NAMALWA (cell line): ENCODE data around the gene SLC25A19.
"Not testable (repeated sequence)": the region's sequence is repeated elsewhere in the genome, so short reads cannot be mapped to it uniquely, and the experiment has no call there.

Experiments used
- DNase-seq: peaks from one replicate; pipeline ENCODE4 v3.0.0-alpha.2; 2015; ENCODE audit warnings: low spot score

SLC25A19 gene

GRCh38 chr17:75267411-75268232 is 21.6 kb downstream of the SLC25A19 start:
- DNase-seq: no peak

GRCh38 chr17:75267153-75267410 is 22.2 kb downstream of the SLC25A19 start:
- no peak for DNase-seq

GRCh38 chr17:75266316-75267152 is 22.7 kb downstream of the SLC25A19 start:
- no peak for DNase-seq

GRCh38 chr17:75265614-75266315 is 23.5 kb downstream of the SLC25A19 start:
- no peak for DNase-seq

- peak; percentile 44 for DNase-seq
Measured at GRCh38 chr17:75263055-75263454, 26.2 kb downstream of the SLC25A19 start.

GRCh38 chr17:75262112-75262606 is 27.1 kb downstream of the SLC25A19 start:
- DNase-seq: no peak

GRCh38 chr17:75261336-75262111 is 27.7 kb downstream of the SLC25A19 start, which contains the start of the genes GGA3 and MRPS7:
Gene GGA3, minus strand, starts transcription at chr17:75261606. Its CDS starts 19 bp downstream, at chr17:75261587.
Gene MRPS7, plus strand, starts transcription at chr17:75261879. Its CDS starts 22 bp downstream, at chr17:75261901.
- peak; percentile 96 for DNase-seq

- peak; percentile 30 for DNase-seq
Measured at GRCh38 chr17:75260641-75261335, 28.4 kb downstream of the SLC25A19 start.

- not testable (repeated sequence) for DNase-seq
Measured at GRCh38 chr17:75257228-75257627, 32.0 kb downstream of the SLC25A19 start.

- not testable (repeated sequence) for DNase-seq
Measured at GRCh38 chr17:75255954-75256698, 33.1 kb downstream of the SLC25A19 start.

GRCh38 chr17:75252039-75252816 is 37.0 kb downstream of the SLC25A19 start:
- DNase-seq: no peak

- DNase-seq: no peak
Measured at GRCh38 chr17:75250009-75250471, 39.2 kb downstream of the SLC25A19 start.

GRCh38 chr17:75249564-75249963 is 39.7 kb downstream of the SLC25A19 start:
- no peak for DNase-seq

- DNase-seq: no peak
Measured at GRCh38 chr17:75246404-75246803, 42.8 kb downstream of the SLC25A19 start.

GRCh38 chr17:75245011-75245410 is 44.2 kb downstream of the SLC25A19 start:
- DNase-seq: no peak

GRCh38 chr17:75244133-75244866 is 44.9 kb downstream of the SLC25A19 start:
- peak; percentile 74 for DNase-seq

GRCh38 chr17:75242461-75243042 is 46.7 kb downstream of the SLC25A19 start:
- DNase-seq: no peak

- DNase-seq: no peak
Measured at GRCh38 chr17:75241996-75242460, 47.2 kb downstream of the SLC25A19 start.
